Astrocyte of the cerebellum (primary cell): Measurements from ENCODE around the gene WIZ.
"Not testable (repeated sequence)": the region's sequence is repeated elsewhere in the genome, so short reads cannot be mapped to it uniquely, and the experiment has no call there.

Source experiments
- DNase-seq: peaks from one replicate; pipeline ENCODE4 v3.0.0-alpha.2; 2011; ENCODE audit warnings: low read depth
- H3K4me3 ChIP-seq: 2 replicates; pipeline ENCODE4 v1.5.1; 2011; ENCODE audit warnings: mild to moderate bottlenecking, low read depth, low read length, moderate library complexity
- CTCF ChIP-seq: IDR thresholded peaks from 2 replicates; pipeline ENCODE4 v1.5.1; 2012; ENCODE audit warnings: low read length, low read depth, moderate library complexity, mild to moderate bottlenecking; ENCODE audit errors: missing control alignments
- in situ Hi-C: cut with HindIII; loops from 2 replicates; pipeline ENCODE4 v1.10.0; 2017; ENCODE audit warnings: low sequenced_read_pairs

Gene WIZ

GRCh38 chr19:15399234-15399515 is 50.6 kb downstream of the WIZ start:
- no peak overlapping the region for H3K4me3 ChIP-seq
- no peak for TF ChIP-seq CTCF
- no peak for DNase-seq
- in situ Hi-C loops: no loop called here

DNA sequence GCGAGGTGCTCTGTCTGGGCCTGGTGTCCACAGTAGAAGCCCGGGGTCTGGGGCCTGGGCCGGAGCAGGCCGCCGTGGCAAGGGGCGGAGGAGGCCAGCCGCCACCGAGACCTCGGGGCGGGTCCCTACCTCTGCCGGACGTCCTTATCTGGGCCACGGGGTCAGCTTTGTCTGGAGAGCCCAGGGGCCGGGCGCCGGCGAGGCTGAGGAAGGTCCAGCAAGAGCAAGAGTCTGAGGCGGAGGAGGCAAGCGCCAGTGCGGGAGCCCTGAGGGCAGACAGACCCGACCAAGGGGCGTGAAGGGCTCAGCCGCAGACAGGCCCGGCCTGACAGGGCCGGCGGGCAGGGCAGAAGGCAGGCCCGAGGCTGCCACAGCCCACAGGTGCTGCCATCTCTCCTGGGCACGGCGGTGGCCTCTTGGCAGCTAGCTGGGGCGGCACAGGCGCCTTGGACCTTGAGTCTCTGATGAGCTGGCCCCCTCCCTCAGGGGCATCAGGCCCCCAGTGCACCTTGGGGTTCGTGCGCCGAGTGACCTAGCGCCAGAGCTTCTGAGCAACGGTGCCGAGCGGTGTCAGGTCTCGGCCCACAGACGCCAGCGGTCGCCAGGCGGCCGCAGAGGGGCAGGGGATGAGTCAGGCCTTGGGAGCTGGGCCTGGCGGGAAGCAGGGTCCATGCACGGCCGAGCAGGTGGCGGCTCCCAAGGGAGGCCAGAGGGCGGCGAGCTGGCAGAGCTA is 51.1 kb downstream of the WIZ start:
- in situ Hi-C loops: no loop called here

GRCh38 chr19:15397782-15398181 is 52.0 kb downstream of the WIZ start:
- in situ Hi-C loops: no loop called here
- no peak for DNase-seq
- no peak overlapping the region for H3K4me3 ChIP-seq
- no peak for TF ChIP-seq CTCF

More for the DNA sequence above, 51.1 kb downstream of the WIZ start:
- no peak for TF ChIP-seq CTCF
- no peak for DNase-seq
- no peak overlapping the region for H3K4me3 ChIP-seq

- no peak for TF ChIP-seq CTCF
- H3K4me3 ChIP-seq: no peak overlapping the region
- no peak for DNase-seq
- in situ Hi-C loops: no loop called here
Observed at GRCh38 chr19:15397236-15397635, 52.5 kb downstream of the WIZ start.

DNA sequence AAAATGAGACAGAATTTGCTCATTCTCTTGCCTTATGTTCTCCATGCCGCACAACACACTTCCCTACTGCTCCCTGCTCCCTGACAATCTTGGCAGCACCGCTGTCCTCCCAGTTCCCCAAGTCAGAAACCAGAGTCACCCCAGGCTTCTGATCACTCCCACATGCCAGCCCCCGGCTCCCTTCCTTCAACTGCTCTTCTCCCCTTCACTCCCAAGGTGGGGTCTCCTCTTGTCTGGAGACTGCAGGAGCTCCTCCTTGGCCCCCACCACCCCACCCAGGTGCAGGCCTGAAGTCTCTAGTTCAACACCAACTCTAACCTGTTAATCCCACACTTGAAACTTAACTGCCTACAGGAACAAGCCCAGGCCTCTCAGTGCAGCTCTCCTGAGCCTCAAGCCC is 53.3 kb downstream of the WIZ start:
- H3K4me3 ChIP-seq: no peak overlapping the region
- in situ Hi-C loops: no loop called here
- DNase-seq: no peak
- TF ChIP-seq CTCF: no peak

DNA sequence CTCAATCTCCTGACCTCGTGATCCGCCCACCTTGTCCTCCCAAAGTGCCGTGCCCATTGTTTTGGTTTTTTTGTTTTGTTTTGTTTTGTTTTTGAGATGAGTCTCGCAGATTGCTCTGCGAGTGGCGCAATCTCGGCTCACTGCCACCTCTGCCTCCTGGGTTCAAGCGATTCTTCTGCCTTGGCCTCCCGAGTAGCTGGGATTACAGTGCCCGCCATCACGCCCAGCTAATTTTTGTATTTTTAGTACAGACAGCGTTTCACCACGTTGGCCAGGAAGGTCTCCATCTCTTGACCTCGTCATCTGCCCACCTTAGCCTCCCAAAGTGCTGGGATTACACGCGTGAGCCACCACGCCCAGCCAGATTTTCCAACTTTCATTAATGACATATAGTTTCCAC is 54.5 kb downstream of the WIZ start:
- H3K4me3 ChIP-seq, in situ Hi-C loops, DNase-seq: not testable (repeated sequence)

GRCh38 chr19:15394426-15394825 is 55.3 kb downstream of the WIZ start:
- no peak overlapping the region for H3K4me3 ChIP-seq

More at GRCh38 chr19:15394426-15394825, 55.3 kb downstream of the WIZ start:
- in situ Hi-C loops: no loop called here
- no peak for DNase-seq
- no peak for TF ChIP-seq CTCF
